Naive thymus-derived CD4-positive, alpha-beta T cell (primary cell): ENCODE data around the gene MAP3K9. TPM values are rescaled to one million over a fixed set of nuclear protein-coding genes. Genes with fewer than 3 reads are reported as not detected.
A peak's percentile ranks its signal among the peaks of the same experiment; 100 is the strongest.

Experiments
- ATAC-seq: fragments of 150-1000 bp; cut with Tn5 transposase; 2 replicates; pipeline ENCODE4 v1.10.0; 2021; ENCODE audit warnings: mild to moderate bottlenecking, moderate library complexity
- CTCF ChIA-PET: fragments of 350-600 bp; sonication (Branson Sonifier 250); formaldehyde crosslinking; loops from one replicate; lab custom pipeline; 2021; ENCODE audit warnings: antibody characterized with exemption; lab: Charles Lee
- POLR2A ChIA-PET: fragments of 350-600 bp; sonication (Branson Sonifier 250); formaldehyde crosslinking; loops from one replicate; lab custom pipeline; 2021; ENCODE audit warnings: antibody characterized with exemption, inconsistent platforms; lab: Charles Lee
- DNase-seq, 9 donors: peaks; one replicate each; pipeline versions ENCODE4 v3.0.0 to v3.0.0-alpha.2; 2020 to 2022; ENCODE audit warnings: mixed read lengths in 1 of 9
- H3K27ac ChIP-seq: one replicate; pipeline ENCODE4 v1.7.0; 2013; ENCODE audit warnings: mild to moderate bottlenecking, low read depth, low read length, moderate library complexity
- H3K27me3 ChIP-seq, 2 donors: one replicate each; pipeline ENCODE4 v1.7.0; 2013; ENCODE audit warnings: low read length in 2 of 2, mild to moderate bottlenecking in 2 of 2, moderate library complexity in 2 of 2; ENCODE audit not compliant: control insufficient read depth in 2 of 2, insufficient read depth in 2 of 2
- H3K36me3 ChIP-seq, 3 experiments: 1 replicate in 2 of 3; 2 replicates in 1 of 3; pipeline ENCODE4 v1.7.0; 2013; ENCODE audit warnings: low read length in 3 of 3, mild to moderate bottlenecking in 3 of 3, moderate library complexity in 1 of 3; ENCODE audit not compliant: insufficient read depth in 3 of 3, control insufficient read depth in 2 of 3
- H3K4me1 ChIP-seq, 2 donors: one replicate each; pipeline ENCODE4 v1.7.0; 2013; ENCODE audit warnings: low read length in 2 of 2, mild to moderate bottlenecking in 2 of 2, moderate library complexity in 1 of 2; ENCODE audit not compliant: control insufficient read depth in 2 of 2, insufficient read depth in 2 of 2
- H3K4me3 ChIP-seq: 2 replicates; pipeline ENCODE4 v1.7.0; 2013; ENCODE audit warnings: mild to moderate bottlenecking, low read length
- H3K9me3 ChIP-seq, 3 experiments: 1 replicate in 2 of 3; 2 replicates in 1 of 3; pipeline ENCODE4 v1.7.0; 2013; ENCODE audit warnings: low read length in 3 of 3; ENCODE audit not compliant: control insufficient read depth in 2 of 3
- H3K27ac Mint-ChIP-seq, 9 donors: one replicate each; pipeline ENCODE4 v1.8.0; 2020 to 2022; ENCODE audit warnings: mixed read lengths in 9 of 9, mild to moderate bottlenecking in 8 of 9, moderate library complexity in 5 of 9, inconsistent platforms in 2 of 9
- H3K27me3 Mint-ChIP-seq, 5 donors: one replicate each; pipeline ENCODE4 v1.8.0; 2021 to 2022; ENCODE audit warnings: mixed read lengths in 5 of 5, mild to moderate bottlenecking in 1 of 5
- H3K36me3 Mint-ChIP-seq, 5 donors: one replicate each; pipeline ENCODE4 v1.8.0; 2020 to 2022; ENCODE audit warnings: mixed read lengths in 5 of 5, mild to moderate bottlenecking in 3 of 5, inconsistent platforms in 1 of 5
- H3K4me1 Mint-ChIP-seq, 7 donors: one replicate each; pipeline ENCODE4 v1.8.0; 2020 to 2022; ENCODE audit warnings: mixed read lengths in 7 of 7, mild to moderate bottlenecking in 3 of 7, inconsistent platforms in 1 of 7
- H3K4me3 Mint-ChIP-seq, 10 donors: one replicate each; pipeline ENCODE4 v1.8.0; 2020 to 2022; ENCODE audit warnings: mild to moderate bottlenecking in 10 of 10, mixed read lengths in 10 of 10, moderate library complexity in 6 of 10, inconsistent platforms in 2 of 10
- H3K9me3 Mint-ChIP-seq, 11 donors: one replicate each; pipeline ENCODE4 v1.8.0; 2020 to 2022; ENCODE audit warnings: mixed read lengths in 11 of 11, mild to moderate bottlenecking in 4 of 11, inconsistent platforms in 1 of 11, moderate library complexity in 1 of 11
- intact Hi-C, 2 donors: fragments of 100-400 bp; cut with micrococcal nuclease; formaldehyde crosslinking; loops; one replicate each; pipeline ENCODE4 v1.15.1; 2023
- polyA plus RNA-seq, 2 donors: library from polyadenylated mRNA; unstranded; fragments of 300-500 nt; fragmentation: Illumina TruSeq; gene quantifications; one replicate each; pipeline ENCODE4 v1.2.3, GENCODE V29; 2021
- total RNA-seq, 6 experiments: library from RNA in 5 of 6; stranded (reverse) in 5 of 6; gene quantifications; 1 replicate in 5 of 6; 2 replicates in 1 of 6; pipeline ENCODE4 v1.2.3 and lab custom pipeline; 2021 to 2026

The MAP3K9 gene
- total and polyA plus RNA-seq, 7 experiments from 2014 or later = 0.73 to 7.8 (median 5.3) TPM

DNA sequence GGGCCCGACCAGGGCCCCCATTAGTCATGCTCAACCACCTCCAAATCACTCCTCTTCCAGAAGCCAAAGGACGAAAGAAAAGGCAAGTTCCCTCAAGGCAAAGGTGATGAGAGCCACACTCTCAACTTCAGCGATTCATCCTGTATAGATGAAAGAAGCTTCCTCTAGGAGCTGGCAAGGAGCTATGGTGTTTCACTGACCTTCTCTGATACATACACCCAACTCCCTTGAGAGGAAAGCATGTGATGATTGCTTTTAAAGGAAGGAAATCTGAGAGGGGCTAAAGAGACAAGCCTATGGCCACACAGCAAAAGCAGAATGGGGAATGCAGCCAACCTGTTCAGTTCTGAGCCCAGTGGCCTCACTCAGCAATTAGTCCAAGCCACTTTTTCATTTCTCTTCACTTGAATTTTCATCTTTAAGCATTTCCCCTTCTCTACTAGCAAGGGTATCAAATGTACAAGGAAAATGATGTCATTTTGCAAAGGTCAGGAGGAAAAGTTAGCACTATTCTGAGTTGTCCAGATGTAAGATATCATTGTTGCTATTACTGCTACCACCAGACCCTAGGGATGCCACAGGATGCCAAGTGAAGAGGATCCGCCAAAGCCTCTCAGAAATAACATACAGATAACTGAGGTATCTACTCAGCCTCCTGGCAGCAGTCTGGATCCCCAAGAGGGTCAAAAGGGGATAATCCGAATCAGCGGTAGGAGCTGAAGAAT, 82.5 kb downstream of the MAP3K9 start:
- H3K36me3 ChIP-seq = peaks cover 0 to 14% (median 3%) of the 10 kb centered on the region in 3 experiments
- no peaks in the 10 kb centered on the region for H3K27me3 Mint-ChIP-seq
- no peak overlapping the region for H3K4me3 Mint-ChIP-seq
- no peaks in the 10 kb centered on the region for H3K4me1 Mint-ChIP-seq
- H3K27ac Mint-ChIP-seq = no peak overlapping the region
- H3K9me3 Mint-ChIP-seq = no peaks in the 10 kb centered on the region
- H3K9me3 ChIP-seq = no peaks in the 10 kb centered on the region
- peaks cover 0 to 23% (median 4%) of the 10 kb centered on the region in 5 donors for H3K36me3 Mint-ChIP-seq
- H3K4me3 ChIP-seq = no peak overlapping the region
- no peaks in the 10 kb centered on the region for H3K4me1 ChIP-seq
- H3K27me3 ChIP-seq = no peaks in the 10 kb centered on the region
- no peak for ATAC-seq
- DNase-seq = no peak
- ChIA-PET POLR2A (no interaction called here), CTCF (interaction anchor here (0.7 kb wide), 1 partner anchor 11 kb away, joined by 3 read pairs; no protein-coding TSS in a partner anchor)
- no peak overlapping the region for H3K27ac ChIP-seq
- intact Hi-C loops = no loop called here

DNA sequence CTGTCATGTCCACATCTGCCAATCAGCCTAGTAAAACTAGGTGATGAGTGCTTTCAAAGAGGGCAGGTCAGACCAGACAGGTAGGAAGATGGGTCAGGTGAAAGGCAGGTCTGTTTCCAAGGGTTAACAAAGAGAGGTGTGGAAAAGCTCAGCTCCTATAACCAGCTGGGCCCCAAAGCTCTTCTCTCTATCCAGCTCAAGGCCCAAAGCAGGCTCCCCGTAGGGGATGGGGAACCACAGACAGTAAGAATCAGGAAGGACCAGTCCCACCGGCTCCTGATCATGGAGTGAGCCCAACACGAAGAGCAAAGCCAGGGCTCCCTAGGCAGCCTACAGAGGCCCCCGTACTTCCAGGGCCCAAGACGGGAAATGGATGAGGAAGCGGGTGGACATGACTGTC, 84.4 kb downstream of the MAP3K9 start:
- Histone ChIP-seq H3K4me1 (no peaks in the 10 kb centered on the region), H3K27me3 (no peaks in the 10 kb centered on the region), H3K27ac (no peak overlapping the region), H3K4me3 (no peak overlapping the region), H3K36me3 (peaks cover 0 to 5% (median 0%) of the 10 kb centered on the region in 3 experiments), H3K9me3 (no peaks in the 10 kb centered on the region)
- Mint-ChIP-seq H3K4me1 (no peaks in the 10 kb centered on the region), H3K36me3 (peaks cover 0 to 14% (median 0%) of the 10 kb centered on the region in 5 donors), H3K27ac (no peak overlapping the region), H3K4me3 (no peak overlapping the region), H3K27me3 (no peaks in the 10 kb centered on the region), H3K9me3 (no peaks in the 10 kb centered on the region)
- POLR2A ChIA-PET = no interaction called here
- intact Hi-C loops = no loop called here
- DNase-seq = no peak
- CTCF ChIA-PET = no interaction called here
- ATAC-seq = no peak

DNA sequence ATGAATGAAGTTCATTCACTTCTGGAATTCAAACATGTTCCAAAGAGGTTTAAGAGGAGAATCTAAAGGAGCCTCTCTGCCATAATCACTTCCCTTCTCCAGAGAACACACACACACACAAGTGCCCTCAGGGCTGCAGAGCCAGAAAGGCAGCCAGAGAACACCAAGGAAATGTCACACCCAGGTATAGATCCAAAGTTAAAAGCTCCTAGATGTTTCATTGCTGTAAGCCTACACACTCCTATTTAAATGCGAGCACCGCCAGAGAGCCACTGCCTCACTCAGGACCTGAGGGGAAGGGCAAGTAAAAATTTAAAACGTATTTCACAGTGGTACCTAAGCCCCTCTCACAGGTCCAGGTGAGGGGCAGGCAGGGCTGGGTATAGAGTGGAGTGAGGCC, 85.2 kb downstream of the MAP3K9 start:
- Mint-ChIP-seq H3K36me3 (peaks cover 0 to 8% (median 0%) of the 10 kb centered on the region in 5 donors), H3K4me3 (no peak overlapping the region), H3K27ac (peak overlapping the region in 1 of 9 donors; percentile 26), H3K9me3 (no peaks in the 10 kb centered on the region), H3K27me3 (no peaks in the 10 kb centered on the region), H3K4me1 (no peaks in the 10 kb centered on the region)
- Histone ChIP-seq H3K9me3 (no peaks in the 10 kb centered on the region), H3K4me3 (no peak overlapping the region), H3K27me3 (no peaks in the 10 kb centered on the region), H3K27ac (no peak overlapping the region), H3K36me3 (no peaks in the 10 kb centered on the region), H3K4me1 (no peaks in the 10 kb centered on the region)
- ChIA-PET POLR2A (no interaction called here), CTCF (no interaction called here)
- ATAC-seq (no peak), DNase-seq (no peak)
- intact Hi-C loops = no loop called here

DNA sequence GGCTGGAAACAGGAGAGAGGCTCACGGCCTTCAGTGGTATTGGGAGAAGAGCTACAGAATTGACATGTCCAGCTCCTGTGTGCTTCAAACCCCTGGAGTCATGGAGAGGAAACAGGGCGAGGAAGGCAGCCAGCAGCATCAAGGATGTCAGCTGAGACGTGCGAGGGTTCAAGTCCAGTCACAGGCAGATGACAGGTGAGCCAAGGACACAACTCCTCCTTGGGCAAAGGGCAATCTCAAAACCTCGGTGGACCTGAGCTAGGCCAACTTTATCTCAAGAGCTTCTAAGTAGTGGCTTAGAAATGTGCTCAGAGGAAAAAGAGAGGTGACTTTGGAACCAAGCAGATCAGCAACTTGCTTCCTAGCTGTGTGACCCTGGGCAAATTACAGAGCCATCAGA, 86.0 kb downstream of the MAP3K9 start:
- H3K27me3 ChIP-seq = no peaks in the 10 kb centered on the region
- Mint-ChIP-seq H3K36me3 (peaks cover 0 to 1% (median 0%) of the 10 kb centered on the region in 5 donors), H3K27ac (peak overlapping the region in 1 of 9 donors; percentile 56), H3K4me3 (no peak overlapping the region), H3K27me3 (no peaks in the 10 kb centered on the region), H3K9me3 (no peaks in the 10 kb centered on the region), H3K4me1 (no peaks in the 10 kb centered on the region)
- no peak overlapping the region for H3K27ac ChIP-seq
- H3K4me1 ChIP-seq = no peaks in the 10 kb centered on the region
- ChIA-PET CTCF (interaction anchor here (0.6 to 0.7 kb wide), 2 partner anchors 100 to 274 kb away, joined by 3 read pairs; no protein-coding TSS in a partner anchor), POLR2A (interaction anchor here (0.8 kb wide), 1 partner anchor 112 kb away, joined by 3 read pairs; no protein-coding TSS in a partner anchor)
- ATAC-seq (no peak), DNase-seq (no peak)
- no peaks in the 10 kb centered on the region for H3K9me3 ChIP-seq
- intact Hi-C loops = no loop called here
- H3K4me3 ChIP-seq = no peak overlapping the region
- no peaks in the 10 kb centered on the region for H3K36me3 ChIP-seq

GRCh38 chr14:70722418-70722817, 86.9 kb downstream of the MAP3K9 start:
- no peaks in the 10 kb centered on the region for H3K36me3 Mint-ChIP-seq
- H3K4me3 Mint-ChIP-seq = no peak overlapping the region
- no peak for DNase-seq
- H3K27me3 Mint-ChIP-seq = no peaks in the 10 kb centered on the region
- Histone ChIP-seq H3K36me3 (no peaks in the 10 kb centered on the region), H3K4me3 (no peak overlapping the region), H3K27ac (no peak overlapping the region), H3K27me3 (no peaks in the 10 kb centered on the region), H3K4me1 (no peaks in the 10 kb centered on the region), H3K9me3 (no peaks in the 10 kb centered on the region)
- H3K9me3 Mint-ChIP-seq = no peaks in the 10 kb centered on the region
- no peak overlapping the region for H3K27ac Mint-ChIP-seq
- ChIA-PET CTCF (interaction anchor here (1.7 kb wide), 1 partner anchor 96 kb away, joined by 4 read pairs; no protein-coding TSS in a partner anchor), POLR2A (no interaction called here)
- intact Hi-C loops = no loop called here
- ATAC-seq = no peak
- H3K4me1 Mint-ChIP-seq = no peaks in the 10 kb centered on the region

GRCh38 chr14:70721542-70721941, 87.8 kb downstream of the MAP3K9 start:
- Mint-ChIP-seq H3K9me3 (no peaks in the 10 kb centered on the region), H3K27me3 (no peaks in the 10 kb centered on the region), H3K27ac (no peak overlapping the region), H3K36me3 (no peaks in the 10 kb centered on the region), H3K4me1 (no peaks in the 10 kb centered on the region), H3K4me3 (no peak overlapping the region)
- ChIA-PET CTCF (interaction anchor here (1.7 kb wide), 1 partner anchor 97 kb away, joined by 4 read pairs; no protein-coding TSS in a partner anchor), POLR2A (no interaction called here)
- Histone ChIP-seq H3K36me3 (no peaks in the 10 kb centered on the region), H3K9me3 (no peaks in the 10 kb centered on the region), H3K27ac (no peak overlapping the region), H3K4me3 (no peak overlapping the region), H3K4me1 (no peaks in the 10 kb centered on the region), H3K27me3 (no peaks in the 10 kb centered on the region)
- ATAC-seq (no peak), DNase-seq (no peak)
- intact Hi-C loops = no loop called here
